MM.1S (cell line): ENCODE results near the gene TP53.

Experiments
- DNase-seq: peaks from one replicate; pipeline ENCODE4 v3.0.0-alpha.2; 2015
- H2AFZ ChIP-seq: fragments of 300-600 bp; sonication (generic); 2 replicates; pipeline ENCODE4 v1.6.0; 2016; ENCODE audit warnings: antibody characterized with exemption, low read length
- H3F3A ChIP-seq: fragments of 300-600 bp; sonication (generic); 2 replicates; pipeline ENCODE4 v1.6.1; 2016; ENCODE audit warnings: mild to moderate bottlenecking, antibody characterized with exemption, low read length, moderate library complexity, mixed read lengths; ENCODE audit not compliant: insufficient read depth
- H3K27ac ChIP-seq: fragments of 300-600 bp; sonication (generic); 2 replicates; pipeline ENCODE4 v1.5.1; 2016; ENCODE audit warnings: mild to moderate bottlenecking, low read length
- H3K27me3 ChIP-seq: fragments of 300-600 bp; sonication (generic); replicated peaks from 2 replicates; pipeline ENCODE4 v1.6.0; 2016; ENCODE audit warnings: low read length; ENCODE audit not compliant: insufficient read depth
- H3K36me3 ChIP-seq: fragments of 300-600 bp; sonication (generic); replicated peaks from 2 replicates; pipeline ENCODE4 v1.6.1; 2016; ENCODE audit warnings: mild to moderate bottlenecking, low read length, mixed read lengths; ENCODE audit not compliant: insufficient read depth
- H3K4me1 ChIP-seq: fragments of 300-600 bp; sonication (generic); 2 replicates; pipeline ENCODE4 v1.6.1; 2016; ENCODE audit warnings: low read length, mixed read lengths
- H3K4me2 ChIP-seq: fragments of 300-600 bp; sonication (generic); 2 replicates; pipeline ENCODE4 v1.6.0; 2016; ENCODE audit warnings: low read depth, low read length
- H3K4me3 ChIP-seq: fragments of 300-600 bp; sonication (generic); 2 replicates; pipeline ENCODE4 v1.5.1; 2016; ENCODE audit warnings: low read length, mixed read lengths
- H3K79me2 ChIP-seq: fragments of 300-600 bp; sonication (generic); 2 replicates; pipeline ENCODE4 v1.6.1; 2016; ENCODE audit warnings: mixed run types, low read length, mixed read lengths
- H3K9ac ChIP-seq: fragments of 300-600 bp; sonication (generic); 2 replicates; pipeline ENCODE4 v1.6.1; 2016; ENCODE audit warnings: low read length, mixed read lengths
- H3K9me2 ChIP-seq: fragments of 300-600 bp; sonication (generic); replicated peaks from 2 replicates; pipeline ENCODE4 v1.6.1; 2016; ENCODE audit warnings: mild to moderate bottlenecking, low read length, mixed read lengths; ENCODE audit not compliant: insufficient read depth
- H3K9me3 ChIP-seq: fragments of 300-600 bp; sonication (generic); replicated peaks from 2 replicates; pipeline ENCODE4 v1.6.1; 2016; ENCODE audit warnings: mild to moderate bottlenecking, low read length, mixed read lengths; ENCODE audit not compliant: insufficient read depth
- H4K20me1 ChIP-seq: fragments of 300-600 bp; sonication (generic); 2 replicates; pipeline ENCODE4 v1.6.1; 2016; ENCODE audit warnings: mild to moderate bottlenecking, low read length, moderate library complexity, mixed read lengths; ENCODE audit not compliant: insufficient read depth
- EZH2 ChIP-seq: fragments of 300-600 bp; sonication (generic); optimal IDR thresholded peaks from 2 replicates; pipeline ENCODE3; 2017; ENCODE audit warnings: low read depth, mild to moderate bottlenecking, antibody characterized with exemption, low read length, mixed read lengths
- EZH2phosphoT487 ChIP-seq: fragments of 300-600 bp; sonication (generic); IDR thresholded peaks from 2 replicates; pipeline ENCODE4 v1.6.1; 2018; ENCODE audit warnings: antibody characterized with exemption, low read length
- TF ChIP-seq, protein P1 (sequence below): fragments of 300-600 bp; sonication (generic); IDR thresholded peaks from 2 replicates; pipeline ENCODE4 v1.5.1; 2016; ENCODE audit warnings: antibody characterized with exemption, low read length, mixed read lengths

Gene TP53

DNA sequence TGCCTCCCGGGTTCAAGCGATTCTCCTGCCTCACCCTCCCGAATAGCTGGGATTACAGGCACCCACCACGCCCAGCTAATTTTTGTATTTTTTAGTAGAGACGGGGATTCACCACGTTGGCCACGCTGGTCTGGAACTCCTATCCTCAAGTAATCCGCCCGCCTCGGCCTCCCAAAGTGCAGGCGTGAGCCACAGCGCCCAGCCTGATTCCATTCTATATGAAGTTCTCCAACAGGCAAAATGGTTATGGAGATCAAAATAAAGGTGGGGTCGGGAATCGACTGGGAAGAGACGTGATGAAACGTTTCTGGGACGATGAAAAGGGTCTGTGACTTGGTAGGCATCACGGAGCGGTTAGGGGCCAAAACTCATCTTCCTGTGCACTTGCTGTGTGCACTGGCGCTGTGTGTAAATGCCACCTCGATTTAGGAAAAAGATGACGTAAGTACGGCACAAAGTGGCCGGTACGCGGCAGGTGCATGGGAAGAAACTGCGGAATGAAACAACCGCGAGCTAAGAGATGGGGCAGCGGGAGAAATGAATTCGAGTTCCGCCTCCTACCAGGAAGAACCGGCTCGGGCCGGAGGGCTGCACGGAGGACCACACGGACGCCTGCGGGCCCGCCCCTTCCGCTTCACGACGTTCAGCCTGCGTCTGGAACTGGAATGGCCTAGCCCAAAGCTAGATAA, 1.6 kb downstream of the TP53 start:
- peaks cover 5% of the 10 kb centered on the region; the same call in 1 of the 2 replicates for H4K20me1 ChIP-seq
- peak; percentile 92 for DNase-seq
- H3K9ac ChIP-seq: peak overlapping the region; percentile 99
- H3K4me3 ChIP-seq: peak overlapping the region; percentile 95
- H3K27me3 ChIP-seq: no peaks in the 10 kb centered on the region
- H3K79me2 ChIP-seq: peaks cover 59% of the 10 kb centered on the region
- TF ChIP-seq EZH2 (no peak), EZH2phosphoT487 (no peak)
- TF ChIP-seq, protein P1, sequence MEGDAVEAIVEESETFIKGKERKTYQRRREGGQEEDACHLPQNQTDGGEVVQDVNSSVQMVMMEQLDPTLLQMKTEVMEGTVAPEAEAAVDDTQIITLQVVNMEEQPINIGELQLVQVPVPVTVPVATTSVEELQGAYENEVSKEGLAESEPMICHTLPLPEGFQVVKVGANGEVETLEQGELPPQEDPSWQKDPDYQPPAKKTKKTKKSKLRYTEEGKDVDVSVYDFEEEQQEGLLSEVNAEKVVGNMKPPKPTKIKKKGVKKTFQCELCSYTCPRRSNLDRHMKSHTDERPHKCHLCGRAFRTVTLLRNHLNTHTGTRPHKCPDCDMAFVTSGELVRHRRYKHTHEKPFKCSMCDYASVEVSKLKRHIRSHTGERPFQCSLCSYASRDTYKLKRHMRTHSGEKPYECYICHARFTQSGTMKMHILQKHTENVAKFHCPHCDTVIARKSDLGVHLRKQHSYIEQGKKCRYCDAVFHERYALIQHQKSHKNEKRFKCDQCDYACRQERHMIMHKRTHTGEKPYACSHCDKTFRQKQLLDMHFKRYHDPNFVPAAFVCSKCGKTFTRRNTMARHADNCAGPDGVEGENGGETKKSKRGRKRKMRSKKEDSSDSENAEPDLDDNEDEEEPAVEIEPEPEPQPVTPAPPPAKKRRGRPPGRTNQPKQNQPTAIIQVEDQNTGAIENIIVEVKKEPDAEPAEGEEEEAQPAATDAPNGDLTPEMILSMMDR: no peak
- H3K36me3 ChIP-seq: no peaks in the 10 kb centered on the region; the same call in 1 of the 2 replicates
- H3F3A ChIP-seq: peaks cover 18% of the 10 kb centered on the region
- peak overlapping the region; percentile 87 for H3K4me2 ChIP-seq
- H3K4me1 ChIP-seq: no peaks in the 10 kb centered on the region; the same call in 1 of the 2 replicates
- no peaks in the 10 kb centered on the region for H3K9me2 ChIP-seq
- 0 out of 2 replicates have a peak overlapping the region, but pooled peaks have one; percentile 35 for H2AFZ ChIP-seq
- peak overlapping the region; percentile 88 for H3K27ac ChIP-seq
- no peaks in the 10 kb centered on the region for H3K9me3 ChIP-seq

DNA sequence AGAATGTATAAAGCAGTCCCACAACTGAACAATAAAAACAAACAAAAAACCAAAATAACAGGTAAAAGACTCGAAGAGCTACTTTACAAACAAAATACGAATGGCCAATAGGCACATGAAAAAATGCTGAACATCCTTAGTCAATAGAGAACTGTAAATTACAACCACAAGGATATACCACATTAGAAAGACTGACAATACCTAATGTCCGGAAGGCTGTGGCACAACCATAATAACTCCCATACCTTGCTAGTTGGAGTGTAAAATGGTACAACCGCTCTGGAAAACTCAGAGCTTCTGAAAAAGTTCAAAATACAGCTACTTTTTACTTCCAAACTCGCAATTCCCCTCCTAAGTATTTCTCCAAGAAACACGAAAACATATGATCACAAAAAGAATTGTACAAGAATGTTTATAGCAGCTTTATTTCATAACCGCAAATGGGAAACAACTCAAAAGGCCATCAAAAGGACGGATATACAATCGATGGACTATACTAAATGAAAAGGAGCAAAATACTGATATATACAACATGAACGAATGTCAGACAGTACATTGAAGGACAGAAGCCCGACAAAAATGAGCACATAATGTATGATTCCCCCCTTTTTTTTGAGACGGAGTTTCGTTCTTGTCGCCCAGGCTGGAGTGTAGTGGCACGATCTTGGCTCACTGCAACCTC, 2.3 kb downstream of the TP53 start:
- H3K4me1 ChIP-seq: no peaks in the 10 kb centered on the region; the same call in 1 of the 2 replicates
- TF ChIP-seq, protein P1: no peak
- no peak for TF ChIP-seq EZH2phosphoT487
- TF ChIP-seq EZH2: no peak
- H2AFZ ChIP-seq: no peak overlapping the region
- no peaks in the 10 kb centered on the region for H3K9me3 ChIP-seq
- peaks cover 5% of the 10 kb centered on the region; the same call in 1 of the 2 replicates for H4K20me1 ChIP-seq
- peak overlapping the region; percentile 99; the same call in 1 of the 2 replicates for H3K9ac ChIP-seq
- H3K36me3 ChIP-seq: no peaks in the 10 kb centered on the region; the same call in 1 of the 2 replicates
- no peaks in the 10 kb centered on the region for H3K9me2 ChIP-seq
- no peaks in the 10 kb centered on the region for H3K27me3 ChIP-seq
- peak overlapping the region; percentile 88; the same call in 1 of the 2 replicates for H3K27ac ChIP-seq
- H3K4me2 ChIP-seq: peak overlapping the region; percentile 87
- H3K79me2 ChIP-seq: peaks cover 59% of the 10 kb centered on the region
- peaks cover 18% of the 10 kb centered on the region for H3F3A ChIP-seq
- peak overlapping the region; percentile 95 for H3K4me3 ChIP-seq
- DNase-seq: no peak

DNA sequence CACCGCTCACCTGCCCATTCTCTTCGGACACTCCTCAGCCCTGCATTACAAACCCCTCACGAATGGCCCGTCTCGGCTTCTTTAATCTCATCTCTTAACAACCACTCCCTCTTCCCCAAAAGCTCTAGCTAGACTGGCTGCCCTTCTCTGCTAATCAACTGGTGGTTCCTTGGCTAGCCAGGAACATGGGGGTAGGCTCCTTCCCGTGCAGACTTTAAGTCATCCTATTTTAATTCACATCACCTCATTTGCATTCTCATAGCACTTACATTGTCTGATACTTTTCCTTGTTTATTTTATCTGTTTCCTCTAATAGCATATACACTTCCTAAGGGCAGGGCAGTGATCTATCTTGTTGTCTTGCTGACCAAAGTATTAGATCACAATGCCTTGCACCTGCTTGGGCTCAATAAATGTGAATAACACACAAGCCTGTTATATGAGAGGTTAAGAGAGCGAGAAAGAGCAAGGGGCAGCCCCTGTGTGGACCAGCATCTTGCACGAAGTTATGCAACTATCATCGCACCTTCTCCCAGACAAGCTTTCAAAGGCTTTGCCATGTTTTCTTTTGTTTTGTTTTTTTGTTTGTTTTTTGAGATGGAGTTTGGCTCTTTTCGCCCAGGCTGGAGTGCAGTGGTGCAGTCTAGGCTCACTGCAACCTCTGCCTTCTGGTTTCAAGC, 9.8 kb downstream of the TP53 start:
- Histone ChIP-seq H3K27ac (no peak overlapping the region), H2AFZ (no peak overlapping the region), H3K79me2 (peaks cover 8% of the 10 kb centered on the region), H3K9me2 (no peaks in the 10 kb centered on the region), H3K4me1 (no peaks in the 10 kb centered on the region), H3F3A (no peaks in the 10 kb centered on the region), H3K4me3 (no peak overlapping the region), H3K9ac (no peak overlapping the region), H3K4me2 (no peak overlapping the region), H3K9me3 (no peaks in the 10 kb centered on the region), H3K27me3 (no peaks in the 10 kb centered on the region), H4K20me1 (no peaks in the 10 kb centered on the region), H3K36me3 (peaks cover 14% of the 10 kb centered on the region)
- TF ChIP-seq EZH2: no peak
- no peak for TF ChIP-seq EZH2phosphoT487
- DNase-seq: no peak
